HFFc6 (cell line): Measurements from ENCODE around the gene F7. TPM values are rescaled to one million over a fixed set of nuclear protein-coding genes. Genes with fewer than 3 reads are reported as not detected.

Experiments used
- DNase-seq: peaks from one replicate; pipeline ENCODE4 v3.0.0-alpha.2; 2018
- H3K27ac Mint-ChIP-seq: 2 replicates; pipeline ENCODE4 v1.8.0; 2020; ENCODE audit warnings: mild to moderate bottlenecking, mixed read lengths
- H3K27me3 Mint-ChIP-seq: 2 replicates; pipeline ENCODE4 v1.8.0; 2021; ENCODE audit warnings: mild to moderate bottlenecking, moderate library complexity, mixed read lengths; ENCODE audit not compliant: insufficient read depth
- H3K36me3 Mint-ChIP-seq: 2 replicates; pipeline ENCODE4 v1.8.0; 2021; ENCODE audit warnings: low read depth, mixed read lengths
- H3K4me1 Mint-ChIP-seq: 2 replicates; pipeline ENCODE4 v1.8.0; 2020; ENCODE audit warnings: low read depth, mixed read lengths
- H3K4me3 Mint-ChIP-seq: 2 replicates; pipeline ENCODE4 v1.8.0; 2020; ENCODE audit warnings: mild to moderate bottlenecking, moderate library complexity, mixed read lengths
- H3K9me3 Mint-ChIP-seq: 2 replicates; pipeline ENCODE4 v1.8.0; 2020; ENCODE audit warnings: mild to moderate bottlenecking, mixed read lengths
- total RNA-seq, 6 experiments: library from RNA; stranded (reverse); fragmentation: NEBNext Ultra II Directional; extraction: Animal tissue kit (Norgen Biotek cat#: 25700); gene quantifications; 2 replicates in 1 of 6; 3 replicates in 5 of 6; pipeline ENCODE4 v1.2.3, GENCODE V29; 2021
- TF ChIP-seq, protein P1 (sequence below): fragments of 200-600 bp; sonication (generic); IDR thresholded peaks from 2 replicates; pipeline ENCODE4 v1.5.0; 2021; ENCODE audit warnings: antibody characterized with exemption, mild to moderate bottlenecking

F7 gene
- total RNA-seq, 6 experiments from 2014 or later: not detected

DNA sequence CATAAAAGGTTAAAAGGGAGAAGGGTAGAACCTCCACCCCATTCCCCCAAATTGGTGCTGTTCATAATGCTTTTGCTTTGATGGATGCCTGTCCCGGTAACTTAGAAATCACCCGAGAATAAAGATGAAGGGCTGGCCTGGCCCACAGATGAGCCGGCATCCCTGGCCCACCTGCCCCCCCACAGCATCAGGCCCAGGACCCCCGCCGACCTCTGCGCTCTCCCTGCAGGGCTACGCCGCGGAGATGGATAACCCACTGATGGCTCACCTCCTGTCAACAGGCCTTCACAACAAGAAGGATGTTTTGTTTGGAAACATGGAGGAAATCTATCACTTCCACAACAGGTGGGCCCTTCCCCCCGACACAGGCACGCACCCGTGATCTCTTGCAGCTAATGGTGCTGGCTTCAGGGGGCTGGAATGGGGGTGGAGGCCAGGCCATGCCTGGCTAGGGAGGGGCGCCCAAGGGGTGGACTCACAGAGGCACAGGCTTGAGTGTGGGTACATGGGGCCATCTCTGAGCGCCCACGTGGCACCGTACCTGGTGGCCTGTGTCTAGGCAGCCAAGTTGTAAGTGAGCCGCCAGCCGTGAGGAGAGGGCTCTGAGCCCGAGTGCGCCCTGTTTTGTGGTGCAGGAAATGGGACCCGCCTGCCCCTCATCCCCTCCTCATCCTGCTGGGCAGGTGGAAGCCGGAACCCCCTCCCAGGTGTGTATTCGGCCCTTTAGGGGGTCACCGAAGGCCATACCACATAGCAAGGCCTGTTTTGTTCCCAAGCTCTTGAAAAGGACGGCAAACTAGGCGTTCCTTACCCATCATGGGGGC is 23.2 kb upstream of the F7 start:
- Mint-ChIP-seq H3K4me1 (no peaks in the 10 kb centered on the region), H3K27ac (no peak overlapping the region), H3K9me3 (no peaks in the 10 kb centered on the region), H3K36me3 (no peaks in the 10 kb centered on the region), H3K27me3 (peaks cover 23% of the 10 kb centered on the region), H3K4me3 (no peak overlapping the region)
- DNase-seq: no peak
- TF ChIP-seq, protein P1, sequence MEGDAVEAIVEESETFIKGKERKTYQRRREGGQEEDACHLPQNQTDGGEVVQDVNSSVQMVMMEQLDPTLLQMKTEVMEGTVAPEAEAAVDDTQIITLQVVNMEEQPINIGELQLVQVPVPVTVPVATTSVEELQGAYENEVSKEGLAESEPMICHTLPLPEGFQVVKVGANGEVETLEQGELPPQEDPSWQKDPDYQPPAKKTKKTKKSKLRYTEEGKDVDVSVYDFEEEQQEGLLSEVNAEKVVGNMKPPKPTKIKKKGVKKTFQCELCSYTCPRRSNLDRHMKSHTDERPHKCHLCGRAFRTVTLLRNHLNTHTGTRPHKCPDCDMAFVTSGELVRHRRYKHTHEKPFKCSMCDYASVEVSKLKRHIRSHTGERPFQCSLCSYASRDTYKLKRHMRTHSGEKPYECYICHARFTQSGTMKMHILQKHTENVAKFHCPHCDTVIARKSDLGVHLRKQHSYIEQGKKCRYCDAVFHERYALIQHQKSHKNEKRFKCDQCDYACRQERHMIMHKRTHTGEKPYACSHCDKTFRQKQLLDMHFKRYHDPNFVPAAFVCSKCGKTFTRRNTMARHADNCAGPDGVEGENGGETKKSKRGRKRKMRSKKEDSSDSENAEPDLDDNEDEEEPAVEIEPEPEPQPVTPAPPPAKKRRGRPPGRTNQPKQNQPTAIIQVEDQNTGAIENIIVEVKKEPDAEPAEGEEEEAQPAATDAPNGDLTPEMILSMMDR: no peak

DNA sequence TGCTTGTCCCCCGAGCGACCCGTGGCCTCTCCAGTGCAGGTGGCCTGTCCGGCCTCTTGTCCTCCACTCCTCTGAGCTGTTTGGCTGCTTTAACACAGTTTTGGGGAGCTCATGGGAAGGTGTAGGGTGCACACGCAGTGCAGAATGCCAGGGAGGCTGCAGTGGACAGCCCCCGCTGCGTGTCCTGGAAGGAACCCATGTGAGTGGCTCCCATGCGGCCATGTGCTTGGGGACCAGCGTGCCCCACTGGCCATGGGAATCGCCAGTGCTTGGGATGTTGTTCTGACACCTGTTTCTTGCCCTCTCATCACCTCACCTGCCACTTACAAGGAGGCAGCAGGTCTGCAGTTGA is 22.6 kb upstream of the F7 start:
- Mint-ChIP-seq H3K4me3 (no peak overlapping the region), H3K36me3 (no peaks in the 10 kb centered on the region), H3K27me3 (peaks cover 19% of the 10 kb centered on the region), H3K4me1 (no peaks in the 10 kb centered on the region), H3K27ac (no peak overlapping the region), H3K9me3 (no peaks in the 10 kb centered on the region)
- TF ChIP-seq, protein P1: no peak
- DNase-seq: no peak

DNA sequence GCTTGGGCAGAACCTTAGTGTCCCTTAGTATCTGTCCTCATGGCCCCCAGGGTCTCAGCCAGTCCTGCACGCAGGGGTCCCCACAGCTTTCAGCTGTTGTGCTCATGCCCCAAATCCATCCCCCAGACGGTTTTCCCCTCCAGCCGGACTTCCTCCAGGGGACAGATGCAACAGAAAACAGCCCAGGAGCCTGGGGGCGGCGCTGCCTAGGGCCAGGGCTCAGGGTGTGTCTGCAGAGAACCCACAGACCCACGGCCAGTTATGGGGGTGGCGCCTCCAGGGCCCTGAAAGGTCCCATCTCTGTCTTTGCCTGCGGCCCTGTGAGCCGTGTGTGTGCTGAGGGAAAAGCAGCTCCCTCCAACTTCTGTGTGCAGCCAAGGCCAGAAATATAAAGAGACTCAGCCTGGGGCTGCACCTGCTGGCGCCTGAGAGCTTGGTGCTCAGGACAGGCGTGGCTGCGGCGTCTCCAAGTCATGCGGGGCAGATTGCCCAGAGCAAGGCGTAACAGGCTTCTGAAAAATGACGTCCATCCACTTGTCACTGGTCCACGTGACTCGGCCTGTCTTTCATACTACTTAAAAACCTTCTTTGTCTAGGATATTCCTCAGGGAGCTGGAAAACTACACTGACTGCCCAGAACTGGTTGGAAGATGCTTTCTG is 22.1 kb upstream of the F7 start:
- Mint-ChIP-seq H3K27me3 (peaks cover 23% of the 10 kb centered on the region), H3K4me1 (no peaks in the 10 kb centered on the region), H3K27ac (no peak overlapping the region), H3K36me3 (no peaks in the 10 kb centered on the region), H3K9me3 (no peaks in the 10 kb centered on the region), H3K4me3 (no peak overlapping the region)
- DNase-seq: no peak
- TF ChIP-seq, protein P1: no peak

DNA sequence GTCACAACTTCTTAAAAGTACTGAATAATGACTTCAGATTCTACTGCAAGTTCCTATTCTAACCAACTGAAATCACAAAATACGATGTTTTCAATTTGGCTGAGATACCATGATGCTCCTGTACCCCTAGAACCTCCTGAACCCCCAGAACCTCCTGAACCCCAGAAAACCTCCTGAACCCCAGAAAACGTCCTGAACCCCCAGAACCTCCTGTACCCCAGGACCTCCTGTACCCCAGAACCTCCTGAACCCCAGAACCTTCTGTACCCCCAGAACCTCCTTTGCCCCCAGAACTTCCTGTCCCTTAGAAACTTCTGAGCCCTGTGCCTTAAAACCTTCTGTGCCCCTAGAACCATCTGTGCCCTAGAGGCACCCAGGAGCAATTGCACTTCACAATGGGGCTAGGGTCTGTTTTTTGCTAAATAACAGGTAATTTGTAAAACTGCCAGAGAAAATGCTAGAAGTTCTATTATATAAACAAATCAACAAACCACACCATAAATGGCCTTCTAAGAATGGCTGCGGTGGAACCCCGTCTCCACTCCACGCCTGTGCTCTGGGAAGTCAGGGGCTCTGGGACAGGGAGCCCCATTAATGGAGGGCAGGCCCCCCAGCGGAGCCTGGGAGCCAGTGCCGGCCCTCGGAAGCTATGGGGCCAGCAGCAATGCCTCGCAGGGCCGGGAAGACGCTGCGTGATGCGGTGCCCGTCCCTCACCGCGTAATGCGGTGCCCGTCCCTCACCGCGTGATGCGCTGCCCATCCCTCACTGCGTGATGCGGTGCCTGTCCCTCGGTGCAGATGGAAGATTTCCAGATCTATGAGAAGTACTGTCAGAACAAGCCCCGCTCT is 21.3 kb upstream of the F7 start:
- Mint-ChIP-seq H3K4me3 (no peak overlapping the region), H3K27ac (no peak overlapping the region), H3K36me3 (no peaks in the 10 kb centered on the region), H3K27me3 (peaks cover 25% of the 10 kb centered on the region), H3K4me1 (no peaks in the 10 kb centered on the region), H3K9me3 (no peaks in the 10 kb centered on the region)
- TF ChIP-seq, protein P1: 0 out of 2 replicates have a peak, but pooled peaks have one; percentile 19
- DNase-seq: no peak

DNA sequence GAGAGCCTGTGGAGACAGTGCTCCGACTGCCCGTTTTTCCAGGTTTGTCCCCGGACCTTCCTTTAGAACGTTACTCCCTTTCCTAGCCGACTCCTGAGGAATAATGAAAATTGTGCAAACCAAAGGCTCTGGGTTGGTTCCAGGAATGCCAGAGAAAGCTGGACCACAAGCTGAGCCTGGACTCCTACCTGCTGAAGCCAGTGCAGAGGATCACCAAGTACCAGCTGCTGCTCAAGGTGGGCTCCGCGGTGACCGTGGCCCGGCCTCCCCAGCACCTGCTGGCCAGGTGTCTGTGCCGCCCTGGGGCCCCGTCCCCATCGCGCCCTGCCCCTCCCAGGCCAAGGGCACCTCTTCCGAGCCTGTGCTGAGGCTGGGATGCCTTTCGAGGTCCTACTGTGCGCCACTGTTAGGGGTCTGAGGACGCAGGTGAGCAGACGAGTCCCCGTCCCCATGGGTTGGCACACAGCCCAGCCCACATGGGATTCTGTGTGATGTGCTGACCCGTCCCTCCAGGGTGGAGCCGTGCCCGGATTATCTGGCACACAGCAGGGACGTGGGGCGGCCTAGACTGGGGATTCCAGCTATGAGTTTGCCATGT is 20.5 kb upstream of the F7 start:
- no peak for DNase-seq
- H3K4me3 Mint-ChIP-seq: no peak overlapping the region
- no peak overlapping the region for H3K27ac Mint-ChIP-seq
- H3K4me1 Mint-ChIP-seq: no peaks in the 10 kb centered on the region
- H3K9me3 Mint-ChIP-seq: no peaks in the 10 kb centered on the region
- no peaks in the 10 kb centered on the region for H3K36me3 Mint-ChIP-seq
- peaks cover 23% of the 10 kb centered on the region for H3K27me3 Mint-ChIP-seq
- TF ChIP-seq, protein P1: no peak
